Activated CD8-positive, alpha-beta memory T cell treated with anti-CD3 and anti-CD28 coated beads, Interleukin-2, amount 10 ng/mL, durations not matched to agents 7 days and 5 days (primary cell): ENCODE results near the gene SH3GLB1. TPM values are rescaled to one million over a fixed set of nuclear protein-coding genes. Genes with fewer than 3 reads are reported as not detected.
"Not testable (repeated sequence)": the region's sequence is repeated elsewhere in the genome, so short reads cannot be mapped to it uniquely, and the experiment has no call there.

Experiments
- ATAC-seq: fragments of 150-1000 bp; cut with Tn5 transposase; one replicate; pipeline ENCODE4 v1.10.0; 2021; ENCODE audit warnings: moderate library complexity
- CTCF ChIA-PET: fragments of 350-600 bp; sonication (Branson Sonifier 250); formaldehyde crosslinking; loops from one replicate; lab custom pipeline; 2021; ENCODE audit warnings: antibody characterized with exemption; lab: Charles Lee
- DNase-seq: peaks from one replicate; pipeline ENCODE4 v3.0.0-alpha.2; 2020
- H3K27ac Mint-ChIP-seq: one replicate; pipeline ENCODE4 v1.8.0; 2021; ENCODE audit warnings: mild to moderate bottlenecking, mixed read lengths
- H3K27me3 Mint-ChIP-seq: one replicate; pipeline ENCODE4 v1.8.0; 2021; ENCODE audit warnings: mixed read lengths
- H3K36me3 Mint-ChIP-seq: one replicate; pipeline ENCODE4 v1.8.0; 2021; ENCODE audit warnings: mild to moderate bottlenecking, mixed read lengths
- H3K4me1 Mint-ChIP-seq: one replicate; pipeline ENCODE4 v1.8.0; 2021; ENCODE audit warnings: mixed read lengths
- H3K4me3 Mint-ChIP-seq: one replicate; pipeline ENCODE4 v1.8.0; 2021; ENCODE audit warnings: mild to moderate bottlenecking, moderate library complexity, mixed read lengths
- H3K9me3 Mint-ChIP-seq: one replicate; pipeline ENCODE4 v1.8.0; 2022; ENCODE audit warnings: low read depth, mixed read lengths
- total RNA-seq, 2 experiments: library from RNA; stranded (reverse); gene quantifications; one replicate each; pipeline ENCODE4 v1.2.3, GENCODE V29; 2021

SH3GLB1 gene
- 10 to 100 TPM; 62.1 to 68.6 TPM for total RNA-seq

- H3K9me3 Mint-ChIP-seq: no peaks in the 10 kb centered on the region
- H3K36me3 Mint-ChIP-seq: peaks cover 13% of the 10 kb centered on the region
- H3K4me1 Mint-ChIP-seq: peaks cover 40% of the 10 kb centered on the region
- peak within 1 kb of the TSS; percentile 96 for H3K27ac Mint-ChIP-seq
- peak; percentile 92 for DNase-seq
- peak; percentile 92 for ATAC-seq
- H3K27me3 Mint-ChIP-seq: no peaks in the 10 kb centered on the region
- CTCF ChIA-PET: interaction anchor here (0.6 to 6.5 kb wide), 38 partner anchors 8 to 379 kb away, joined by 3 to 89 read pairs (median 4); partner anchors contain the start of genes HS2ST1, ODF2L and SELENOF
- peak within 1 kb of the TSS; percentile 97 for H3K4me3 Mint-ChIP-seq
These were observed at the start of gene SH3GLB1 for GRCh38 chr1:86704458-86704971. TSS of gene SH3GLB1 (plus strand) at chr1:86704576. CDS start at chr1:86704900, 324 bp downstream.

GRCh38 chr1:86658381-86658780 lies 46.0 kb upstream of the SH3GLB1 start:
- DNase-seq, ATAC-seq, H3K27me3 Mint-ChIP-seq, H3K4me1 Mint-ChIP-seq, H3K27ac Mint-ChIP-seq, H3K4me3 Mint-ChIP-seq, H3K9me3 Mint-ChIP-seq, H3K36me3 Mint-ChIP-seq, CTCF ChIA-PET: not testable (repeated sequence)

- Mint-ChIP-seq H3K27ac (no peak overlapping the region), H3K27me3 (no peaks in the 10 kb centered on the region), H3K36me3 (no peaks in the 10 kb centered on the region), H3K9me3 (no peaks in the 10 kb centered on the region), H3K4me3 (no peak overlapping the region), H3K4me1 (no peaks in the 10 kb centered on the region)
- ATAC-seq (no peak), DNase-seq (no peak)
- CTCF ChIA-PET: no interaction called here
These were observed 38.0 kb upstream of the SH3GLB1 start for GRCh38 chr1:86666368-86666767.

- no peak overlapping the region for H3K27ac Mint-ChIP-seq
- no peak overlapping the region for H3K4me3 Mint-ChIP-seq
- CTCF ChIA-PET: interaction anchor here (0.9 kb wide), 1 partner anchor 17 kb away, joined by 3 read pairs; the partner anchor contains the start of gene SH3GLB1
- no peaks in the 10 kb centered on the region for H3K36me3 Mint-ChIP-seq
- no peaks in the 10 kb centered on the region for H3K9me3 Mint-ChIP-seq
- no peaks in the 10 kb centered on the region for H3K4me1 Mint-ChIP-seq
- ATAC-seq: no peak
- no peak for DNase-seq
- H3K27me3 Mint-ChIP-seq: no peaks in the 10 kb centered on the region
These were observed 16.8 kb upstream of the SH3GLB1 start for GRCh38 chr1:86687595-86687994.

- Mint-ChIP-seq H3K4me1 (no peaks in the 10 kb centered on the region), H3K4me3 (no peak overlapping the region), H3K27ac (no peak overlapping the region), H3K9me3 (no peaks in the 10 kb centered on the region), H3K36me3 (no peaks in the 10 kb centered on the region), H3K27me3 (no peaks in the 10 kb centered on the region)
- ATAC-seq: no peak
- CTCF ChIA-PET: interaction anchor here (1.1 kb wide), 1 partner anchor 11 kb away, joined by 3 read pairs; the partner anchor contains the start of gene SH3GLB1
- no peak for DNase-seq
These were observed 11.7 kb upstream of the SH3GLB1 start for GRCh38 chr1:86692641-86693040.

- Mint-ChIP-seq H3K36me3 (no peaks in the 10 kb centered on the region), H3K27me3 (no peaks in the 10 kb centered on the region), H3K4me1 (no peaks in the 10 kb centered on the region), H3K27ac (no peak overlapping the region), H3K4me3 (no peak overlapping the region), H3K9me3 (no peaks in the 10 kb centered on the region)
- DNase-seq (no peak), ATAC-seq (no peak)
- CTCF ChIA-PET: interaction anchor here (1.6 kb wide), 1 partner anchor 9 kb away, joined by 7 read pairs; the partner anchor contains the start of gene SH3GLB1
These were observed 9.0 kb upstream of the SH3GLB1 start for GRCh38 chr1:86695400-86695799.

- no peaks in the 10 kb centered on the region for H3K36me3 Mint-ChIP-seq
- no peak overlapping the region for H3K27ac Mint-ChIP-seq
- H3K27me3 Mint-ChIP-seq: no peaks in the 10 kb centered on the region
- H3K9me3 Mint-ChIP-seq: no peaks in the 10 kb centered on the region
- no peak for ATAC-seq
- no peaks in the 10 kb centered on the region for H3K4me1 Mint-ChIP-seq
- H3K4me3 Mint-ChIP-seq: no peak overlapping the region
- CTCF ChIA-PET: interaction anchor here (1.6 kb wide), 1 partner anchor 8 kb away, joined by 7 read pairs; the partner anchor contains the start of gene SH3GLB1
- DNase-seq: no peak
These were observed 7.9 kb upstream of the SH3GLB1 start for GRCh38 chr1:86696522-86696921.

GRCh38 chr1:86699186-86699585 lies 5.2 kb upstream of the SH3GLB1 start:
- DNase-seq (no peak), ATAC-seq (no peak)
- no peak overlapping the region for H3K4me3 Mint-ChIP-seq
- CTCF ChIA-PET: no interaction called here
- peaks cover 2% of the 10 kb centered on the region for H3K36me3 Mint-ChIP-seq
- no peaks in the 10 kb centered on the region for H3K27me3 Mint-ChIP-seq
- H3K4me1 Mint-ChIP-seq: peaks cover 15% of the 10 kb centered on the region
- H3K9me3 Mint-ChIP-seq: no peaks in the 10 kb centered on the region
- H3K27ac Mint-ChIP-seq: no peak overlapping the region

GRCh38 chr1:86701731-86702130 lies 2.6 kb upstream of the SH3GLB1 start:
- no peak for ATAC-seq
- no peaks in the 10 kb centered on the region for H3K9me3 Mint-ChIP-seq
- no peak for DNase-seq
- H3K4me3 Mint-ChIP-seq: no peak overlapping the region
- H3K27me3 Mint-ChIP-seq: no peaks in the 10 kb centered on the region
- peaks cover 25% of the 10 kb centered on the region for H3K4me1 Mint-ChIP-seq
- no peak overlapping the region for H3K27ac Mint-ChIP-seq
- peaks cover 2% of the 10 kb centered on the region for H3K36me3 Mint-ChIP-seq
- CTCF ChIA-PET: no interaction called here

GRCh38 chr1:86702954-86703494 lies 1.4 kb upstream of the SH3GLB1 start:
- Mint-ChIP-seq H3K4me3 (peak overlapping the region; percentile 97), H3K4me1 (peaks cover 35% of the 10 kb centered on the region), H3K27ac (peak overlapping the region; percentile 94)
- CTCF ChIA-PET: interaction anchor here (0.6 to 6.5 kb wide), 15 partner anchors 14 to 589 kb away, joined by 3 to 89 read pairs (median 6); partner anchors contain the start of genes HS2ST1 and SELENOF
- ATAC-seq, H3K27me3 Mint-ChIP-seq, DNase-seq, H3K9me3 Mint-ChIP-seq, H3K36me3 Mint-ChIP-seq: not testable (repeated sequence)

GRCh38 chr1:86703696-86704457 lies 499 bp upstream of the SH3GLB1 start:
- Mint-ChIP-seq H3K36me3 (peaks cover 10% of the 10 kb centered on the region), H3K4me1 (peaks cover 37% of the 10 kb centered on the region), H3K27ac (peak overlapping the region; percentile 94), H3K27me3 (no peaks in the 10 kb centered on the region), H3K9me3 (no peaks in the 10 kb centered on the region), H3K4me3 (peak overlapping the region; percentile 97)
- ATAC-seq: peak; percentile 54
- CTCF ChIA-PET: interaction anchor here (0.6 to 6.5 kb wide), 37 partner anchors 8 to 340 kb away, joined by 3 to 89 read pairs (median 4); partner anchors contain the start of genes HS2ST1, ODF2L and SELENOF
- DNase-seq: peak; percentile 71

GRCh38 chr1:86704972-86705664 lies 742 bp downstream of the SH3GLB1 start:
- H3K27ac Mint-ChIP-seq: peak overlapping the region; percentile 96
- CTCF ChIA-PET: interaction anchor here (0.9 to 6.5 kb wide), 29 partner anchors 10 to 379 kb away, joined by 3 to 89 read pairs (median 7); partner anchors contain the start of genes HS2ST1, ODF2L and SELENOF
- H3K9me3 Mint-ChIP-seq: no peaks in the 10 kb centered on the region
- H3K27me3 Mint-ChIP-seq: no peaks in the 10 kb centered on the region
- peak overlapping the region; percentile 97 for H3K4me3 Mint-ChIP-seq
- peaks cover 42% of the 10 kb centered on the region for H3K4me1 Mint-ChIP-seq
- ATAC-seq (peak; percentile 21), DNase-seq (peak; percentile 65)
- H3K36me3 Mint-ChIP-seq: peaks cover 14% of the 10 kb centered on the region

- Mint-ChIP-seq H3K4me3 (peak overlapping the region; percentile 97), H3K36me3 (peaks cover 16% of the 10 kb centered on the region), H3K27me3 (no peaks in the 10 kb centered on the region), H3K4me1 (peaks cover 42% of the 10 kb centered on the region), H3K27ac (peak overlapping the region; percentile 96), H3K9me3 (no peaks in the 10 kb centered on the region)
- ATAC-seq (no peak), DNase-seq (no peak)
- CTCF ChIA-PET: interaction anchor here (0.6 to 6.5 kb wide), 14 partner anchors 10 to 623 kb away, joined by 3 to 89 read pairs (median 6); partner anchors contain the start of genes HS2ST1, LMO4 and SELENOF
These were observed 1.2 kb downstream of the SH3GLB1 start for GRCh38 chr1:86705665-86705985.
